H1 (cell line): ENCODE measurements around the gene NECTIN1. TPM values are rescaled to one million over a fixed set of nuclear protein-coding genes. Genes with fewer than 3 reads are reported as not detected.

ENCODE experiments used
- CHD1 ChIP-seq: IDR thresholded peaks from 2 replicates; pipeline ENCODE4 v1.6.1; 2012; ENCODE audit warnings: low read depth, low read length, improper control_type of control experiment
- SIN3A ChIP-seq, 2 experiments: IDR thresholded peaks in 1 of 2; conservative IDR thresholded peaks in 1 of 2; 2 replicates each; pipeline ENCODE4 v1.6.1; 2011 to 2012; ENCODE audit warnings: low read length in 2 of 2, improper control_type of control experiment in 1 of 2, low read depth in 1 of 2, mild to moderate bottlenecking in 1 of 2
- TBP ChIP-seq: IDR thresholded peaks from 2 replicates; pipeline ENCODE4 v1.6.1; 2011; ENCODE audit warnings: low read depth, low read length, improper control_type of control experiment
- polyA plus RNA-seq, 7 experiments: library from polyadenylated mRNA; depleted of rRNA in 3 of 7; stranded (reverse) in 5 of 7; unstranded in 2 of 7; fragments of >200 nt in 5 of 7; fragments of 200-250 nt in 2 of 7; gene quantifications; 1 replicate in 5 of 7; 2 replicates in 1 of 7; 4 replicates in 1 of 7; pipeline versions ENCODE4 v1.2.1 to v1.2.3, GENCODE V29; 2011 to 2013; ENCODE audit warnings: missing spikeins in 2 of 7, mixed read lengths in 2 of 7
- total RNA-seq: library from RNA; stranded (reverse); fragmentation: NEBNext Ultra II Directional; extraction: Animal tissue kit (Norgen Biotek cat#: 25700); gene quantifications from 2 replicates; pipeline ENCODE4 v1.2.1, GENCODE V29; 2021
- TF ChIP-seq, protein P1 (sequence below): IDR thresholded peaks from 2 replicates; pipeline ENCODE4 v1.6.1; 2012; ENCODE audit warnings: inconsistent platforms

NECTIN1 gene
- total and polyA plus RNA-seq, 2 of the 8 experiments (the other 6 are each of a cell fraction or from before 2014, with no cell fraction given): 43.2 to 97.7 TPM

- TF ChIP-seq, protein P1, sequence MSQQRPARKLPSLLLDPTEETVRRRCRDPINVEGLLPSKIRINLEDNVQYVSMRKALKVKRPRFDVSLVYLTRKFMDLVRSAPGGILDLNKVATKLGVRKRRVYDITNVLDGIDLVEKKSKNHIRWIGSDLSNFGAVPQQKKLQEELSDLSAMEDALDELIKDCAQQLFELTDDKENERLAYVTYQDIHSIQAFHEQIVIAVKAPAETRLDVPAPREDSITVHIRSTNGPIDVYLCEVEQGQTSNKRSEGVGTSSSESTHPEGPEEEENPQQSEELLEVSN: no peak
- no peak for TF ChIP-seq TBP
- no peak for TF ChIP-seq SIN3A (conservative IDR thresholded peaks at IDR 0.05 in 1 of 2, IDR thresholded peaks at IDR 0.05 in 1 of 2; ENCODE audit: low read depth in 1 of 2, low read length in 2 of 2)
- no peak for TF ChIP-seq CHD1
Measured at GRCh38 chr11:119710417-119710816, 18.6 kb downstream of the NECTIN1 start (continued).
